GM12892 (cell line): ENCODE results near the gene ZNF689.

Experiments
- POLR2A ChIP-seq: IDR thresholded peaks from 2 replicates; pipeline ENCODE4 v1.6.1; 2011; ENCODE audit warnings: low read depth, low read length, control low read depth
- POLR2AphosphoS5 ChIP-seq: IDR thresholded peaks from 2 replicates; pipeline ENCODE4 v1.6.1; 2011; ENCODE audit warnings: low read depth, low read length, control low read depth
- TAF1 ChIP-seq: IDR thresholded peaks from 2 replicates; pipeline ENCODE4 v1.6.1; 2011; ENCODE audit warnings: low read depth, mild to moderate bottlenecking, control low read depth, low read length, borderline replicate concordance

DNA sequence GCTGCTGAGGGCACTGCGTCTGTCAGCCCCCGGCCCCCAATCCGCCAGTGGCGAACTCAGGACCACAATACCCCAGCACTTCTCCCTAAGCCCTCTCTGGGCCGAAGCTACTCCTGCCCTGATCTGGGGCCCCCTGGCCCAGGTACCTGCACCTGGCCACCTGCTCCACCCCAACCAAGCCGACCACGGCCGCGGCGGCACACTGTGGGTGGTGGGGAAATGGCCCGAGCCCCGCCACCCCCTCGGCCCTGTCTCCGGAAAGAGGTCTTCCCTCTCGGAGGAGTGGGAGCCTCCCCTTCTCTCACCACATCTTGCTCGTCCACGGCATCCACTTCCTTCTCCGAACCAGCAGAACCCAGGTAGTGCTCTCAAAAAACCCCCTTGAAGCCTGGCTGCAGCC lies 44.7 kb upstream of the ZNF689 start:
- TF ChIP-seq POLR2A, result no peak
- TF ChIP-seq TAF1, result no peak
- TF ChIP-seq POLR2AphosphoS5, result no peak
